IPS DF 4.7 (cell line): ENCODE data around the gene EMILIN1.
"Not testable (repeated sequence)": the region's sequence is repeated elsewhere in the genome, so short reads cannot be mapped to it uniquely, and the experiment has no call there.

Source experiments
- DNase-seq: peaks from one replicate; pipeline ENCODE4 v3.0.0-alpha.2; 2013; ENCODE audit warnings: low spot score; ENCODE audit errors: extremely low read depth

EMILIN1 gene

GRCh38 chr2:27092696-27093429 is 14.4 kb downstream of the EMILIN1 start:
- DNase-seq = no peak

DNA sequence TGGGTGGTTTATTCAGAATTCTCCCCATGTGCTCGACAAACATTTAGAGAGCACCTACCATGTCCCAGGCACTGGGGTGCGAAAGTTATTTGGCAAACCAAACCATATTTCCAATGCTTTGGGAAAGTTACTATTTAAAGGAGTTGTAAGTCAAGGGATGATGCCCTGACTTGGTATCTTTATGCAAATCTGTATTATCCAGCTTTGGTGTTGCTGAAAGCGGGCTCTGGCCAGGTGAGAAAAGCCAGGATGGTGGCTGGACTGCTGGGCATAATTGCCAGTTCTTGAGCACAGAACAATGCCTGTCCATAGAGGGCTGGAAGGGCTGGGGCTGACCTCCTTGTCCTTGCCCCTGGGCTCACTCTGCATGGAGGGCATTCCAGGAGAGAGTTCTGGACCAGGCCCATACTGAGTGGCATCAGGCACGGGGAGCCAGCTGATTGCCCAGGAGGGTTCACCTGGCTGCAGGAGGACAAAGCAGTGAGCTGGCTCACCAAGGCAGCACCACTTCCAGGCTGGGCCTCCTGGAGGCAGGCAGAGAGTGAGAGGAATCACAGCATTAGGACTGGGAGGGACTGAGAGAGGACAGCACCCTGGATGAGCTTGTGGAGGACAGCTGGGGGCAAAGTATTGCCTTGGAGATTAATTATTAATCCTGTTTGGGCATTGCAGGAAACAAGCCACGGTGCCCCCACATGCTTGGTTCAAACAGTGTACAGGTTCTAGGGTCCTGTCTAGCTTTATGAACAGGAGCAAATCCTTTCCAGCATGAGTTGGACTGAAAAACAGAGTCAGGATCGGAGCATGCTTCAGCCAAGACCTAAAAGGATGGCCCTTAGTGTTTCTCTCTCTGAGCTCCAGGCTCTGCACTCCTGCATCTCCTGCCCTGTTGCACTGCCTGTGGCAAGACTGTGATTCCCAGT is 15.3 kb downstream of the EMILIN1 start:
- DNase-seq = no peak

GRCh38 chr2:27094353-27094984 is 16.1 kb downstream of the EMILIN1 start:
- DNase-seq = no peak

GRCh38 chr2:27095427-27095744 is 17.0 kb downstream of the EMILIN1 start:
- DNase-seq = no peak

DNA sequence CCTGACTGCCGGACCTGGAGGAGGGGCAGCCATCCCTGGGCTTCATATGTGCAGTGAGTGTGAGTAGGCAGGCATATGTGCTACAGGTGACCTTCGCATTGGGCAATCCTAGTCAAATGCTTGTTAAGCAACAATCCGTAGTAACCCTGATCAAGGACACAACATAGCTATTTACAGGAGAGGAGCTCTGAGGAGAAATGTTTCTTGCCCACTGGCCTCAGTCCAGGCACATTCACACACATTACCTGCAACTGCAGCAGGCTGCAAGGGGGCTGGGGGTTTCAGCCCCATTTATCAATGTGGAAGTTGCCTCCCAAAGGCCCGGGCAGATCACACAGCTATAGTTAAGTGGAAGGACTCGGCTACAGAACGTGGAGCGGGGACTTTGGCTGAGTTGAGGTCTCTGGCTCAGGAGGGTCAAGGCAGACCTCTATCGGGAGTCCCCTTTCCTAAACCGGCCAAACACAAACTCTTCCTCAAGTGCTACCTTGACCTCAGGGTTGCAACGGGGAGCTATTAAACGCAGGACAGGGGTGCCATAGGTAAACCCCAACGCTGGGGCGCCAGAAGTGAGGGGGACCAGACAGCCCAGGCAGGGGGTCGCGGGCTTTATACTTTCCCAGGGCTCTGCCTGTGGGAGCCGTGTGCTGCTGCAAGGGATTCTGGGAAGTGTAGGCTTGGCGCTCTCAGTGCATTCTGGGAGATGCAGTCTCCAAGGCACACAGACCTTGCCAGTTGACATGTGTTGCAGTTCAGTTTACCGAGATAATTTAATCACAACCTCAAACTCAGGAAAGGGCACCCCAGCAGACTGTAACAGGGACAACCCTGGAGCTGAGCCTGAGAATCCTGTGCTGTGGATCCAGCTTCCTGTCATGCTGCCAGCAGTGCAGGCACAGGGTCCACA is 17.6 kb downstream of the EMILIN1 start:
- DNase-seq = no peak

DNA sequence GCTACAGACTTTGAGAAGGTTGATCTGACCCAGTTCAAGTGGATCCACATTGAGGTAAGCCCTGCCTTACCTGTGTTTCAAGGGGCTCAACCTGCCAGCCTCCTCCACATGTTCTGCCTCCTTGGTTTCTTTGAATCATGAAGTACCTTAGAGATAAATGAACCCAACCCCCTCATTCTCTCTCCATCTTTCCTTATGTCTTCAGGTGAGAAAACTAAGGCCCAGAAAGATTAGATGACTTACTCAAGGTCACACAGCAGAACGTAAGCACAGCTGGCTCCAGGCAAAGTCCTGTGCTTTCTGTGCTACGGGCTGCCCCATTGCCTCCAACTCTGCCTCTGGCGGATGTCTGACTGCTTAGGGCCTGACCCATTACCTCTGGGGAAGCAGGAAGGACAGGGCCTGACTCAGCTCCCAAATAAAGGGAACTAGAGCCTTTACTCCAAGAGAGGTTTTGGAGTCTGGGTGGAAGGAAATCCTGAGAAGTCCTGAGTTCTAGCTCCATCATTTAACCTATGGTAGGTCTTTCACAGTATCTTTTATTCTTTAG is 18.4 kb downstream of the EMILIN1 start:
- DNase-seq = no peak

GRCh38 chr2:27097341-27097740 is 18.9 kb downstream of the EMILIN1 start:
- DNase-seq = no peak

DNA sequence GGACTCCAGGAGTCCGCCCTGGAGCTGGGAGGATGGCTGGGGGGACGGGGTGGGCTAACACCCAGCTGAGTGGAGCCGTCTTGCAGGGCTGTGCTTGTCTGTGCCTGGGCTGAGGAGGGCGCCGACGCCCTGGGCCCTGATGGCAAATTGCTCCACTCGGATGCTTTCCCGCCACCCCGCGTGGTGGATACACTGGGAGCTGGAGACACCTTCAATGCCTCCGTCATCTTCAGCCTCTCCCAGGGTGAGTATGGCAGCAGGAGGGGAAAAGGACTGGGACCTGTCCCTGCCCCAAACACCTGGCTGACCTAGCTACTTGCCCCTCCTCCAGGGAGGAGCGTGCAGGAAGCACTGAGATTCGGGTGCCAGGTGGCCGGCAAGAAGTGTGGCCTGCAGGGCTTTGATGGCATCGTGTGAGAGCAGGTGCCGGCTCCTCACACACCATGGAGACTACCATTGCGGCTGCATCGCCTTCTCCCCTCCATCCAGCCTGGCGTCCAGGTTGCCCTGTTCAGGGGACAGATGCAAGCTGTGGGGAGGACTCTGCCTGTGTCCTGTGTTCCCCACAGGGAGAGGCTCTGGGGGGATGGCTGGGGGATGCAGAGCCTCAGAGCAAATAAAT is 21.0 kb downstream of the EMILIN1 start:
- DNase-seq = no peak

- DNase-seq = no peak
Observed at GRCh38 chr2:27100036-27100435, 21.6 kb downstream of the EMILIN1 start.

- no peak for DNase-seq
Observed at GRCh38 chr2:27102329-27102728, 23.9 kb downstream of the EMILIN1 start.

DNA sequence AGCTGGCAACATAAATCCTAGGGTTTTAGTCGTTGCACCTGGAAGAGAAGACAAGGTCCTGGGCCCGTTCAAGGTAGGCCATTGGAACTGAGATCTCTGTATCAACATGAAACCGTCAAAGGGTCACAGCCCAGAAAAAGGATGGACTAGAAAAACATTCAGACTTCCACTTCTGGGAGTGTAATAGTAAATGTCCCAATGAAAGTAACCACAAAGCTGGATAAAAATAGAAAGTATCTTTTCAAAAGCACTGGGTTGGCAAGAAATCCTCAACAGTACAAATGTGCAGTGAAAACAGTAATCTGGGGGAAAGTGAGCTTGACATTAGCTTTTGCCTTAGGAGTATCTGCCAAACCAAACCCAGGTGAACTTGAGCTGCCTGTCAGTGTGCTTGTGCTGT is 27.6 kb downstream of the EMILIN1 start:
- DNase-seq = no peak

DNA sequence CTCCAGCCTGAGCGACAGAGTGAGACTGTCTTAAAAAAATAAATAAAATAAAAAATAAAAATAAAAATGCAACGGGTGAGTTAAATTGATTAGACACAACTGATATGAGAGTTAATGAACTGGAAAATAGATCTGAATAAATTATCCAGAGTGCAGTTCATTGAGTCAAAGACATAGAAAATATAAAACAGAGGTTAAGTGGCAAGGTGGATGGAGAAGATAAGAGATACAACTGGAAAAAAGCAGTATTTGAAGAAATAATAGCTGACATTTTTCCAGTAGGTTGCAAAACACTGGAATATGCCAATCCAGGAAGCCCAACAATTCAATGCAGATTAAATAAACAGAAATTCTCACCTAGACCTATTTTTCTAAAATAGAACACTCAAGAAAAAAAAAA is 29.8 kb downstream of the EMILIN1 start:
- DNase-seq = no peak

DNA sequence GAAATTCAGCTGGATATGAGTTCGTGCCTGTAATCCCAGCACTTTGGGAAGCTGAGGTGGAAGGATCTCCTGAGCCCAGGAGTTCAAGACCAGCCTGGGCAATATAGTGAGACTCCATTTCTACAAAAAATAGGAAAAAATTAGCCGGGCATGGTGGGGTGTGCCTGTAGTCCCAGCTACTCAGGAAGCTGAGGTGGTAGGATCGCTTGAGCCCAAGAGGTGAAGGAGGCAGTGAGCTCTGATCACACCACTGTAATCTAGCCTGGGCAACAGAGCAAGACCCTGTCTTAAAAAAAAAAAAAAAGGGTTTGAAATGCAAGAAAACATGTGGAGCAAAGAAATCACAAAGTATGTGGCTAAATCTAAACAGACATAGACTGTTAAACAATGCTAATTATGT is 30.7 kb downstream of the EMILIN1 start:
- DNase-seq = no peak

DNA sequence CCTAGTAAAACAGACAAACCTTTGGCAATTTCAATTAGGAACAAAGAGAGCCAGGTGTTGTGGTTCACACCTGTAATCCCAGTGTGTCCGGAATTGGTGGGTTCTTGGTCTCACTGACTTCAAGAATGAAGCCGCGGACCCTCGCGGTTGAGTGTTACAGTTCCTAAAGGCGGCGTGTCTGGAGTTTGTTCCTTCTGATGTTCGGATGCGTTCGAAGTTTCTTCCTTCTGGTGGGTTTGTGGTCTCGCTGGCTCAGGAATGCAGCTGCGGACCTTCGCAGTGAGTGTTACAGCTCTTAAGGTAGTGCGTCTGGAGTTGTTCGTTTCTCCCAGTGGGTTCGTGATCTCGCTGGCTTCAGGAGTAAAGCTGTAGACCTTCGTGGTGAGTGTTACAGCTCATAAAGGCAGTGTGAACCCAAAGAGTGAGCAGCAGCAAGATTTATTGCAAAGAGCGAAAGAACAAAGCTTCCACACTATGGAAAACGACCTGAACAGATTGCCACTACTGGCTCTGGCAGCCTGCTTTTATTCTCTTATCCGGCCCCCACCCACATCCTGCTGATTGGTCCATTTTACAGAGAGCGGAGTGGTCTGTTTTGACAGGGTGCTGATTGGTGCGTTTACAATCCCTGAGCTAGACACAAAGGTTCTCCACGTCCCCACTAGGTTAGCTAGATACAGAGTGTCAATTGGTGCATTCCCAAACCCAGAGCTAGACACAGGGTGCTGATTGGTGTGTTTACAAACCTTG is 32.4 kb downstream of the EMILIN1 start:
- not testable (repeated sequence) for DNase-seq

- not testable (repeated sequence) for DNase-seq
Observed at GRCh38 chr2:27111392-27112078, 33.1 kb downstream of the EMILIN1 start.

DNA sequence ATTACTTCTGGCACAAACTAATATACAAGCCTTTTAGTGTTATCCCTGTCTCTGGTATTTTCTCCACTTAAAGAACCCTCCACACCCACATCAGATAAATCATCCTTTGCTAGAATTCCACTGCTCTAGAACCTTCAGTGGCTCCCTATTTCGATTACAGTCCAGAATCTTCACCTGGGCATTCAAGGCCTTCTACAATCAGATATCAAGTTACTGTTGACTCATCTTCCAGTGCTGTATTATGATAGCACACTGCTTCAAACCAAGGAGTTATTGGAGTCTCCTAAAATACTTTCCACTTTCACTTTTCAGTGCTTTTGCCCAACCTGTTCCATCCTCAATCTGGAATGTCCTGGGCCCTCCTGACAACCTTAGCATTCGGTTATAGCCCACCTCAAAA is 37.1 kb downstream of the EMILIN1 start:
- DNase-seq = no peak

GRCh38 chr2:27117995-27118524 is 39.6 kb downstream of the EMILIN1 start:
- no peak for DNase-seq

GRCh38 chr2:27118525-27119329 is 40.3 kb downstream of the EMILIN1 start, which contains the start of gene CGREF1:
CGREF1 (minus strand) TSS chr2:27119128; CDS start chr2:27104366, 14,762 bp downstream.
- DNase-seq = no peak
